CD4-positive, alpha-beta T cell (primary cell): ENCODE results near the gene IQSEC3. TPM values are rescaled to one million over a fixed set of nuclear protein-coding genes. Genes with fewer than 3 reads are reported as not detected.

Experiments used
- ATAC-seq: fragments of 200-7000 bp; cut with Tn5 transposase; one replicate; pipeline ENCODE4 v1.10.0; 2022; ENCODE audit warnings: mild to moderate bottlenecking; ENCODE audit not compliant: poor library complexity
- CTCF ChIA-PET: fragments of 350-600 bp; sonication (Branson Sonifier 250); formaldehyde crosslinking; loops from one replicate; lab custom pipeline; 2021; ENCODE audit warnings: antibody characterized with exemption, inconsistent platforms; lab: Charles Lee
- POLR2A ChIA-PET: fragments of 350-600 bp; sonication (Branson Sonifier 250); formaldehyde crosslinking; loops from one replicate; lab custom pipeline; 2021; ENCODE audit warnings: antibody characterized with exemption, inconsistent platforms; lab: Charles Lee
- DNase-seq, 14 experiments: peaks; one replicate each; pipeline ENCODE4 v3.0.0-alpha.2; 2013 to 2020; ENCODE audit warnings: mixed read lengths in 2 of 14
- H3K27ac ChIP-seq, 2 donors: one replicate each; pipeline versions ENCODE4 v1.5.1 to v1.7.0; 2013; ENCODE audit warnings: low read length in 2 of 2, low read depth in 1 of 2, mild to moderate bottlenecking in 1 of 2
- H3K27me3 ChIP-seq, 2 experiments: 1 replicate in 1 of 2; 2 replicates in 1 of 2; pipeline versions ENCODE4 v1.6.1 to v1.7.0; 2013; ENCODE audit warnings: low read length in 2 of 2, control low read depth in 1 of 2, mild to moderate bottlenecking in 1 of 2, moderate library complexity in 1 of 2; ENCODE audit not compliant: insufficient read depth in 2 of 2, control insufficient read depth in 1 of 2
- H3K36me3 ChIP-seq: one replicate; pipeline ENCODE4 v1.6.1; 2013; ENCODE audit warnings: low read length, control low read depth; ENCODE audit not compliant: insufficient read depth
- H3K4me1 ChIP-seq: one replicate; pipeline ENCODE4 v1.6.1; 2013; ENCODE audit warnings: low read length, control low read depth; ENCODE audit not compliant: insufficient read depth
- H3K4me3 ChIP-seq: one replicate; pipeline ENCODE4 v1.5.1; 2013; ENCODE audit warnings: mild to moderate bottlenecking, low read length, moderate library complexity
- H3K9me3 ChIP-seq, 2 experiments: 1 replicate in 1 of 2; 2 replicates in 1 of 2; pipeline versions ENCODE4 v1.6.1 to v1.7.0; 2013; ENCODE audit warnings: low read length in 2 of 2, mild to moderate bottlenecking in 2 of 2, control low read depth in 1 of 2, moderate library complexity in 1 of 2; ENCODE audit not compliant: control insufficient read depth in 1 of 2, insufficient read depth in 1 of 2
- H3K27ac Mint-ChIP-seq: one replicate; pipeline ENCODE4 v1.8.0; 2020; ENCODE audit warnings: mixed read lengths
- H3K27me3 Mint-ChIP-seq: one replicate; pipeline ENCODE4 v1.8.0; 2021; ENCODE audit warnings: mixed read lengths
- H3K36me3 Mint-ChIP-seq: one replicate; pipeline ENCODE4 v1.8.0; 2021; ENCODE audit warnings: low read depth, mixed read lengths
- H3K4me1 Mint-ChIP-seq: one replicate; pipeline ENCODE4 v1.8.0; 2021; ENCODE audit warnings: low read depth, mixed read lengths
- H3K4me3 Mint-ChIP-seq: one replicate; pipeline ENCODE4 v1.8.0; 2020; ENCODE audit warnings: mild to moderate bottlenecking, mixed read lengths
- H3K9me3 Mint-ChIP-seq: one replicate; pipeline ENCODE4 v1.8.0; 2020; ENCODE audit warnings: mixed read lengths
- intact Hi-C, 2 experiments: fragments of 100-400 bp; cut with DNase I in 1 of 2; cut with micrococcal nuclease in 1 of 2; formaldehyde crosslinking; loops; one replicate each; pipeline versions ENCODE4 v1.15.1 to v1.9.0; 2023 to 2025; cut with DNase I, micrococcal nuclease
- total RNA-seq, 174 experiments: library from RNA in 2 of 174; stranded (reverse) in 2 of 174; gene quantifications; one replicate each; pipeline ENCODE4 v1.2.3 and lab custom pipeline; 2021 to 2026
- TF ChIP-seq, protein P1 (sequence below): fragments of 200-600 bp; IDR thresholded peaks from one replicate; pipeline ENCODE4 v1.8.0; 2022; ENCODE audit warnings: antibody characterized with exemption, mild to moderate bottlenecking

Gene IQSEC3
- total RNA-seq, 2 experiments from 2014 or later: 0.19 TPM; not detected in 1

GRCh38 chr12:156945-157344 lies 90.4 kb downstream of the IQSEC3 start:
- TF ChIP-seq, protein P1, sequence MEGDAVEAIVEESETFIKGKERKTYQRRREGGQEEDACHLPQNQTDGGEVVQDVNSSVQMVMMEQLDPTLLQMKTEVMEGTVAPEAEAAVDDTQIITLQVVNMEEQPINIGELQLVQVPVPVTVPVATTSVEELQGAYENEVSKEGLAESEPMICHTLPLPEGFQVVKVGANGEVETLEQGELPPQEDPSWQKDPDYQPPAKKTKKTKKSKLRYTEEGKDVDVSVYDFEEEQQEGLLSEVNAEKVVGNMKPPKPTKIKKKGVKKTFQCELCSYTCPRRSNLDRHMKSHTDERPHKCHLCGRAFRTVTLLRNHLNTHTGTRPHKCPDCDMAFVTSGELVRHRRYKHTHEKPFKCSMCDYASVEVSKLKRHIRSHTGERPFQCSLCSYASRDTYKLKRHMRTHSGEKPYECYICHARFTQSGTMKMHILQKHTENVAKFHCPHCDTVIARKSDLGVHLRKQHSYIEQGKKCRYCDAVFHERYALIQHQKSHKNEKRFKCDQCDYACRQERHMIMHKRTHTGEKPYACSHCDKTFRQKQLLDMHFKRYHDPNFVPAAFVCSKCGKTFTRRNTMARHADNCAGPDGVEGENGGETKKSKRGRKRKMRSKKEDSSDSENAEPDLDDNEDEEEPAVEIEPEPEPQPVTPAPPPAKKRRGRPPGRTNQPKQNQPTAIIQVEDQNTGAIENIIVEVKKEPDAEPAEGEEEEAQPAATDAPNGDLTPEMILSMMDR: no peak
- H3K4me3 Mint-ChIP-seq: no peak overlapping the region
- H3K27me3 Mint-ChIP-seq: peaks cover 17% of the 10 kb centered on the region
- no peaks in the 10 kb centered on the region for H3K4me1 ChIP-seq
- no peaks in the 10 kb centered on the region for H3K4me1 Mint-ChIP-seq
- no peaks in the 10 kb centered on the region for H3K9me3 Mint-ChIP-seq
- no peak for ATAC-seq
- H3K27ac Mint-ChIP-seq: no peak overlapping the region
- H3K36me3 ChIP-seq: no peaks in the 10 kb centered on the region
- H3K27ac ChIP-seq: no peak overlapping the region
- no peaks in the 10 kb centered on the region for H3K27me3 ChIP-seq
- DNase-seq: no peak
- intact Hi-C loops: no loop called here
- H3K4me3 ChIP-seq: no peak overlapping the region
- ChIA-PET POLR2A (no interaction called here), CTCF (no interaction called here)
- H3K36me3 Mint-ChIP-seq: no peaks in the 10 kb centered on the region
- peaks cover 0 to 6% of the 10 kb centered on the region in 2 experiments for H3K9me3 ChIP-seq

DNA sequence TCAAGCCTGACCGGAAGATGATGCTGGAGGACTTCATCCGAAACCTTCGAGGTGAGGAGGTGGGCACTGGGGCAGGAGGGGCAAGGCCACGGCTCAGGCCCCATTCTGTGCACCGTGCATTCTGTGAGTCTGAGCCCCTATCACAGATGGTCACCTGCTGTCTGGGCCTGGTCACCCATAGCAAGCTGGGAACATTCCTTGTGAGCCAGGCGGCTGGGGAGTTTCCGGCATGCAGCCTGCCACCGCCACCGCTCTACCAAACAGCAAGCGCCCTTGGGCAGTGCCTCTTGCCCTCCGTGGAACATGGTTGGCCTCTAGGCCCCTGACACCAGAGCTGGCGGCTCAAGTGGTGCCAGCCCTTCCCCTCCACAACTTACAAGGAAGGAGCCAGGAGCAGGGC lies 91.1 kb downstream of the IQSEC3 start:
- ChIA-PET POLR2A (no interaction called here), CTCF (no interaction called here)
- Mint-ChIP-seq H3K4me3 (no peak overlapping the region), H3K27me3 (peaks cover 12% of the 10 kb centered on the region), H3K9me3 (no peaks in the 10 kb centered on the region), H3K4me1 (no peaks in the 10 kb centered on the region), H3K36me3 (no peaks in the 10 kb centered on the region), H3K27ac (no peak overlapping the region)
- Histone ChIP-seq H3K27ac (no peak overlapping the region), H3K27me3 (no peaks in the 10 kb centered on the region), H3K4me1 (no peaks in the 10 kb centered on the region), H3K4me3 (no peak overlapping the region), H3K36me3 (no peaks in the 10 kb centered on the region), H3K9me3 (peaks cover 0 to 6% of the 10 kb centered on the region in 2 experiments)
- DNase-seq: no peak
- intact Hi-C loops: no loop called here
- no peak for ATAC-seq
- TF ChIP-seq, protein P1: no peak

- H3K4me3 ChIP-seq: no peak overlapping the region
- no peaks in the 10 kb centered on the region for H3K36me3 Mint-ChIP-seq
- TF ChIP-seq, protein P1: no peak
- H3K27ac Mint-ChIP-seq: no peak overlapping the region
- ChIA-PET POLR2A (no interaction called here), CTCF (no interaction called here)
- no peaks in the 10 kb centered on the region for H3K4me1 Mint-ChIP-seq
- peaks cover 4% of the 10 kb centered on the region for H3K27me3 Mint-ChIP-seq
- no peak for ATAC-seq
- H3K9me3 Mint-ChIP-seq: no peaks in the 10 kb centered on the region
- no peak overlapping the region for H3K27ac ChIP-seq
- H3K36me3 ChIP-seq: no peaks in the 10 kb centered on the region
- no peak overlapping the region for H3K4me3 Mint-ChIP-seq
- DNase-seq: no peak
- intact Hi-C loops: no loop called here
- H3K9me3 ChIP-seq: peaks cover 0 to 2% of the 10 kb centered on the region in 2 experiments
- H3K4me1 ChIP-seq: no peaks in the 10 kb centered on the region
- H3K27me3 ChIP-seq: no peaks in the 10 kb centered on the region
Measured at GRCh38 chr12:159156-159782, 92.7 kb downstream of the IQSEC3 start.
